NCI-H1436 (cell line): ENCODE data around the gene TMEM161A.
"Not testable (repeated sequence)": the region's sequence is repeated elsewhere in the genome, so short reads cannot be mapped to it uniquely, and the experiment has no call there.

ENCODE experiments used
- DNase-seq: peaks from one replicate; lab custom pipeline; 2025; lab: John Stamatoyannopoulos, UW

Gene TMEM161A

DNA sequence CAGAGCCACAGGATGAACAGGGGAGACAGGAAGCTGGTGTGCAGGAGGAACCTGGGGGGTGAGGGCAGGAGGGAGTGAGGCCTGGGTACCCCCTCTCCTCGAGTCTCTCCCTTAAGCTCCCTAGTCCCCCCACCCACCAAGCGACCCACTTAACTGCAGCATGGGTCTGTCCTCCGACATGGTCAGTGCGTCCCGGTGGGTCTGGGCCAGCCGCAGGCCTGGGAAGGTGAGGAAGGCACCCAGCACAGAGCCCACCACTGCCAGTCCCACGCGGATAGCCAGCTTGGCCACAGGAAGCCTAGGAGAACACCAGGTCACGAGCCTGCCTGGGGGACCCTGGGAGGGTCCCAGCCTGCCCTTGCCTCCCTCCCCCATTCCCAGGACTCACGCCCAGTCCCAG lies 16.9 kb downstream of the TMEM161A start:
- no peak for DNase-seq

GRCh38 chr19:19120308-19121231 lies 17.7 kb downstream of the TMEM161A start:
- DNase-seq = peak; percentile 26

DNA sequence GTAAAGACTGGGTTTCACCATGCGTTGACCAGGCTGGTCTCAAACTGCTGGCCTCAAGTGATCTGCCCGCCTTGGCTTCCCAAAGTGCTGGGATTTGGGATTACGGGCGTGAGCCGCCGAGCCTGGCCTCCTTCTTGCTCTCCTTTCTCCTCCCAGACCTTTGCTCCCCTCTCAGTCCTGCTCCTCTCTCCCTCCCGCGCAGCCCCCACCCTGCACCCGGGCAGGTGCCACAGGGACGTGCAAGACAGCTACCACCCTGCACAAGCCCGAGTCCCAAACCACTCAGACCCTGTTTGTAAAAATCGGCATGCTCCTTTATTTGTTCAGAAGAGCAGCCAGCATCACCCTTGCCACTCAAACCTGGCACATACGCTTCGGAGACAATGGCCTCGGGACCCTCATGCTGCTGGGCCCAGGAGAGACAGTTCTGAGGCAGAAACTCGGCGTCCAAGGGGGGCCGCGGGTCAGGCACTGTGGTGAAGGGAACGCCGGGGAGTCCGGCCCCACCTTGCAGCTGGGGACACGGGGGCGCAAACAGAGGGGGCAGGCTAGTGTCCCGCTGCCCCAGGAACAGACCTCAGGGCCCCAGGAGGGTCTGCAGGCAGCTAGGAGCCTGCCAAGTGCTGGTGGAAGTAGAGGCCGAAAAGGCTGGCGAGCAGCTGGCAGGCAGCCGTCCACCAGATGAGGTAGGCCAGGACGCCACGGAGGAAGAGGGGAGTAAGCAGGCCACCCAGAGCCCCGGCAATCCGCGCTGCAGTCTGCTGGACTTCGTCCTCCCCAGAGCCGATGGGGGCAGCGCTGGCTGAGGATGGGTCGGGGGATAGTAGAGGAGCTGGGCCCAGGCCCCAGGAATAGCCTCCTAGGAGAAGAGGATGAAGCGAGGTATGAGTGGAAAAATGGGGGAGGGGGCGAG lies 18.7 kb downstream of the TMEM161A start:
- DNase-seq = no peak

GRCh38 chr19:19115954-19116353 lies 22.3 kb downstream of the TMEM161A start:
- DNase-seq = no peak

DNA sequence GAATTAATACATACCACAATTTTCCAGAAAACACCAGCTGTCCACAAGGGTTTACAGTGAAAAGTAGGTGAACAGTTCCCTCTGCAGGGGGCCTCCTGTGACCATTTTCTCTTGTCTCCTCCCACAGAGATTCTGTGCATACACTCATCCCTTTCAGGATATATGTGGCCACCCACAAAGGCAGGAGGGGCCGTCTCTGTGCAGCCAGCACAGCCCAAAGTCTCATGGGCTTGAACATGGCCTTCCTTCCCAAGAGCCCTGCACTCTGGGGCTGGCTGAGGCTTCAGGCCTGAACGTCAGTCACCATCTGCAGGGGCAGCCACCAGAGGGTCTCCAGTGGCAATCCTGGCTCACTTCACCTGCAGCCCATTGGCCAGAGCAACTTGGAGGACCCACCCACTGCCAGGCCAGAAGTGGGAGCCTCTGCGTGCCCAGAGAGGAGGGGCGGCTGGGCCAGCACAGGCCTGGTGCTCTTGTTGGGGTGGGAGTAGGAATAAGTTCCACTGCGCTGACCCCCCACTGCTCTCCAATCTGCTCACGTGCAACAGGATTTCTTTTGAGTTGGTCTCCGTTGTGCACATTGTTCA lies 25.1 kb downstream of the TMEM161A start:
- no peak for DNase-seq

DNA sequence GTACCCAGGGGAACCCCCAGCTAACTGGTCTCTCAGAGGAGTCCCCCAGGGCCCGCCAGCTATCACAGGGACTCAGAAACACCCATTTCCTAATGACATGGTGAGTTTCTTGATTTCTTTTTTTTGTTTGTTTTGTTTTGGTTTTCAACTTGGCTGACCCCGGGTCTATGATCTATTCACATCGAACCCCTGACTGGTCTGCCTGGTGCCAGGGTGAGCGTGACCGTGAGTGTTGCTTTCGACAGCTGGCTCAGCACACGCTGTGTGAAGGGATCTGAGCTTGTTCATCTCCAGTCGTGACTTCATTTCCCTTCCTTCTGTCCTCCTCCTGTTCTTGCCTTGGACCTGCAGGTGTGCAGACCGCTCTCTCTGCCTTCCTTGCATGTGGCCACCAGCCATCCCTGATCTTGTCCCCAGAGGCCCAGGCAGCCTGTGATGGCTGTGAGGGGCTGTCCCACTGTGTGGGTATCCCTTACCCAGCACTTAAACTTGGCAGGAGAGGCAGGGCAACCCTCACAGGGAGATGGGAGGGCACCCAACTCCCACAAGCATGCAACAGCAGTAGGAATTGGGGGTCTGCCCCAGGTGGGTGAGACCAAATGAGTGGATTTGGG lies 26.2 kb downstream of the TMEM161A start:
- DNase-seq = no peak

DNA sequence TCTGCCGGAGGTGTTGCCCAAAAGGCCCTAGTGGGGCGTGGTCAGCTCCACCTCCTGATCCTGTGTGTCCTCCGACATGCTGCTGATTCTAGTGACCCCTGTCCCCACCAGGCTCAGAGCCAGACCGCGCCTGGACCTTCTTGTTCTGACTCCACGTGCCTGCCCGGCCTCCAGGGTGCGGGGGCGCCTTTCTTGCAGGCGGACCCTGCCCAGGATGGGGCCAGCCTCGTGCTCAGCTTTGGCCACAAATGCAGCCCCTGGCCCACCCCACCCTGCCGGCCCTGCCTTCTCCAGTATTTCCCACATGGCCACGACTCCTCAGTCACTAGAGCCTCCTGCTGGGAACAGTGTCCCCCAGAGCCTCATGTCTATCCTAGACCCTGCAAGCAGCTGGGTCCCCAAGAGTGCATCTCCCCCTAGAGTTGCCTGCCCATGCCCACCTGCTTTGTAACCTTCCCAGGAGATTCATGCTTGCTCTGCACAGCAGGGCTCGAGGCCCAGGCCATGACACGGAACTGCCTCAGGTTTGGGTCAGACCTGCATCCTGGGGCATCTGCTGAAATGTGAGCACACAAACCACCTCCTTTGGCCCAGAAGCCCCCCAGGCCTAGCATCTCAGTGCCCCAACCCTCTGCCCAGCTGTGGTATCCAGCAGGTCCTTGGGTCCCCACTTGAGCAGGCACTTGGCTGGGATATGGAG lies 27.0 kb downstream of the TMEM161A start:
- no peak for DNase-seq

GRCh38 chr19:19110410-19111135 lies 27.7 kb downstream of the TMEM161A start:
- DNase-seq = no peak

DNA sequence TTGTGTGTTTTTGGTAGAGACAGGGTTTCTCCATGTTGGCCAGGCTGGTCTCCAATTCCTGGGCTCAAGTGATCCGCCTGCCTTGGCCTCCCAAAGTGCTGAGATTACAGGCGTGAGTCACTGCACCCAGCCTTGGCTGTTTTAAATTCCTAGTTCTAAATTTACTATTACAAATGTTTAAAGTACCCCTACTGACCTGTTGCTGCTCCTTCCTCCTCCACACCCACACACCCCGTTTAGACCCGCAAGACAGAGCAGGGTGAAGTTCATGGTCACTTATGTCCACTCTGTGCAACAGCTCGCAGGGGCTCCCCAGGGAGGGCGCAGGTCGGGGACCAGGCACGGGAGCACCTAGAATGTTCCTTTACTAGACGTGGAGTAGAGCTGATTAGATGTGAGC lies 28.7 kb downstream of the TMEM161A start:
- DNase-seq = no peak

DNA sequence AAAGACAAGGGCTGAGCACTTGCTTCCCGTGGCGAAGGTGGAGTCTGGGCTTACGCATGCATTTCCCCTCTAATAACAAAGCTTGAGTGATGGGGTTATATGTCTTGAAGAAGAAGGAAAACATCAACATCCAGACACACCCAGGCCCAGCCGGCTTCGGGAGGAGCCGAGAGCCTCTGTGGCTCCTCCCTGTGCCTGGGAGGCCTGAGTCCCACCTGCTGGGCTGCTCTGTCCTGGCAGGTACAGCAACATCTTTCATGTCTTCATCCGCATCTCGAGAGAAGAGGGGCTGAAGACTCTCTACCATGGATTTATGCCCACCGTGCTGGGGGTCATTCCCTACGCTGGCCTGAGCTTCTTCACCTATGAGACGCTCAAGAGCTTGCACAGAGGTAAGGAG lies 30.6 kb downstream of the TMEM161A start:
- no peak for DNase-seq

GRCh38 chr19:19106938-19107337 lies 31.3 kb downstream of the TMEM161A start:
- DNase-seq = not testable (repeated sequence)

GRCh38 chr19:19106056-19106551 lies 32.2 kb downstream of the TMEM161A start:
- DNase-seq = no peak

GRCh38 chr19:19105365-19106055 lies 32.8 kb downstream of the TMEM161A start:
- peak; percentile 86 for DNase-seq

- no peak for DNase-seq
Measured at GRCh38 chr19:19103167-19103566, 35.1 kb downstream of the TMEM161A start.

DNA sequence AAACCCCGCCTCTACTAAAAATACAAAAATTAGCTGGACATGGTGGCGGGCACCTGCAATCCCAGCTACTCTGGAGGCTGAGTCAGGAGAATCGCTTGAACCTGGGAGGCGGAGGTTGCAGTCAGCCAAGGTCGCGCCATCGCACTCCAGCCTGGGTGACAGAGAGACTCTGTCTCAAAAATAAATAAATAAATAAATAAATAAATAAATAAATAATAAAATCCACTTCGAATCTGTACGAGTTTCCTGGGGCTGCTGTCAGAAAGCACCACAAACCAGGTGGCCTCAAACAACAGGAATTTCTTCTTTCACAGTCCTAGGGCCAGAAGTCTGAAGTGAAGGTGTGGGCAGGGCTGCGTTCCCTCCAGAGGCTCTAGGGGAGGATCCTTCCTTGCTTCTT lies 35.7 kb downstream of the TMEM161A start:
- DNase-seq = not testable (repeated sequence)

DNA sequence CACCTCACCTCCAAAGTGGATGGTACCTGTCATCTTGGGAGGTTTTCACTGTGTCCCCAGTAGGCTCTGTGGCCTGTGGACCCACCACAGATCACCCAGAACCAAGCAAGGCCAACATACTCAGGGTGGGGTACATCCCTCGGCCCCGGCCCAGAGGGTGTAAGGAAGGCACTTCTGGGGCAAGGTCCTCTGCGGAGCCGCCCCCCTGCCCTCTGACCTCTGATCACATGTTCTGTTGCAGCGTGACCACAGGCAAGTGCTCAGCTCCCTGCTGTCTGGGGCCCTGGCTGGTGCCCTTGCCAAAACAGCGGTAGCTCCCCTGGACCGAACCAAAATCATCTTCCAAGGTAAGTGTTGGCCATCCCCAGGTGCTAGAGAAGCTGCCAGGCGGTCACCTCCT lies 36.7 kb downstream of the TMEM161A start:
- no peak for DNase-seq

DNA sequence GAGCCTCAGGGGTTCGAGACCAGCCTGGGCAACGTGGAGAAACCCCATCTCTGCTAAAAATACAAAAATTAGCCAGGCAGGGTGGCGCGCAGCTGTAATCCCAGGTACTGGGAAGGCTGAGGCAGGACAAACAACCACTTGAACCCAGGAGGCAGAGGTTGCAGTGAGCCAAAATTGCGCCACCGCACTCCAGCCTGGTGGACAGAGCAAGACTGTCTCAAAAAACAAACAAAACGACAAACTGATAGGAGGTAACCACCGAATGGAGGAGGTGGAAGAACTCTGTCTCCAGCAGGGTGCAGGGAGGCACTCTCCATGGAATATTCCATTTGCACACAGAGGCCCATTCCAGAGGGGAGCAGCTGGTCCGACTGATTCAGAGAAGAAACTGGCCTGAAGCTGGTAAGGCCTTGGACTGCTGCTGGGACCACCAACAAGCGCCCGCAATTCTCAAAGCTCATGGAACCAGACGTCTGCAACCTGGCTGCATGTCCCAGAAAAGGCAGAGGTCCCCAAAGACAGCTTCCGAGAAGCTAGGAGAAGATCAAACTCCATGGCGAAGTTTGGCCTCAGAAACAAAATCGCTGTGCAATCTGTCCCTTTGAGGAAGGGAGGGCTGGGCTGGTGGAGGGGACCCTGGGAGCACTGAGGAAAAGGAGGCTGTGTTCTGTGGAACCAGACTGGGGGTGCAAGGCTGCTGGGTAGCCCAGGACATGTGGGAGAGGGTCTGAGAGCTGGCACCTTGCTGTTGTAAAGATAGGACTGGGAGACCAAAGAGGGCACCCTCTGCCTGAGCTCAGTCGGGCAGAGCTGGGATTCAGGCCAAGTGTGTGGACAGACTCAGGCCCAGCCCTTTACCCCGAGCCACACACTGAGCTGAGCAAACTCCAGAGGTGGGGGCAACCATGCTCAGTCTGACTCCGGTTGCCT lies 39.3 kb downstream of the TMEM161A start:
- DNase-seq = no peak

- DNase-seq = no peak
Measured at GRCh38 chr19:19098084-19098702, 40.1 kb downstream of the TMEM161A start.
